Measurements from ENCODE around the gene TMPRSS11E.
"Not testable (repeated sequence)": the region's sequence is repeated elsewhere in the genome, so short reads cannot be mapped to it uniquely, and the experiment has no call there.

- TF ChIP-seq CTCF, POLR2AphosphoS5 (IDR thresholded peaks at IDR 0.05): not testable (repeated sequence)
These were observed 40.0 kb upstream of the TMPRSS11E start for GRCh38 chr4:68407015-68407867.

All from sigmoid colon (tissue), 4 donors.